WTC11 (cell line): ENCODE data around the gene ATXN10. TPM values are rescaled to one million over a fixed set of nuclear protein-coding genes. Genes with fewer than 3 reads are reported as not detected.

ENCODE experiments used
- ATAC-seq: fragments of 200-7000 bp; cut with Tn5 transposase; 2 replicates; pipeline ENCODE4 v1.10.0; 2021; ENCODE audit warnings: mild to moderate bottlenecking, moderate library complexity
- CTCF ChIA-PET: fragments of 300-600 bp; sonication (Branson Sonifier 250); formaldehyde crosslinking; loops from one replicate; lab custom pipeline; 2021; ENCODE audit warnings: antibody characterized with exemption; lab: Charles Lee
- POLR2A ChIA-PET: fragments of 350-600 bp; sonication (Branson Sonifier 250); formaldehyde crosslinking; loops from one replicate; lab custom pipeline; 2021; ENCODE audit warnings: antibody characterized with exemption; lab: Charles Lee
- DNase-seq: peaks from one replicate; pipeline ENCODE4 v3.0.0; 2021; ENCODE audit warnings: low spot score
- H3K27ac Mint-ChIP-seq: 2 replicates; pipeline ENCODE4 v1.8.0; 2021; ENCODE audit warnings: mixed read lengths
- H3K27me3 Mint-ChIP-seq: 2 replicates; pipeline ENCODE4 v1.8.0; 2021; ENCODE audit warnings: low read depth, mild to moderate bottlenecking, moderate library complexity, mixed read lengths
- H3K36me3 Mint-ChIP-seq: 2 replicates; pipeline ENCODE4 v1.8.0; 2021; ENCODE audit warnings: mixed read lengths
- H3K4me1 Mint-ChIP-seq: 2 replicates; pipeline ENCODE4 v1.8.0; 2022; ENCODE audit warnings: mixed read lengths
- H3K4me3 Mint-ChIP-seq: 2 replicates; pipeline ENCODE4 v1.8.0; 2021; ENCODE audit warnings: mild to moderate bottlenecking, moderate library complexity, mixed read lengths
- H3K9me3 Mint-ChIP-seq: 2 replicates; pipeline ENCODE4 v1.8.0; 2021; ENCODE audit warnings: mixed read lengths
- ARID4B ChIP-seq: sonication (generic); formaldehyde crosslinking; IDR thresholded peaks from 2 replicates; pipeline ENCODE4 v1.8.0; 2023; ENCODE audit warnings: missing genetic modification reagents, mild to moderate bottlenecking, borderline replicate concordance
- CBFB ChIP-seq: sonication (generic); formaldehyde crosslinking; IDR thresholded peaks from 2 replicates; pipeline ENCODE4 v1.8.1; 2022; ENCODE audit warnings: mild to moderate bottlenecking, low read depth, missing genetic modification reagents
- CDX4 ChIP-seq: fragments of 250-450 bp; sonication (Bioruptor Pico); IDR thresholded peaks from 2 replicates; pipeline ENCODE4 v1.9.0; 2021; ENCODE audit warnings: moderate library complexity, mild to moderate bottlenecking, inconsistent platforms, borderline replicate concordance
- ETV6 ChIP-seq: sonication (generic); formaldehyde crosslinking; IDR thresholded peaks from 2 replicates; pipeline ENCODE4 v1.8.1; 2022; ENCODE audit warnings: mild to moderate bottlenecking, missing genetic modification reagents
- HMGA2 ChIP-seq: fragments of 250-450 bp; sonication (Bioruptor Pico); IDR thresholded peaks from 2 replicates; pipeline ENCODE4 v1.4.0; 2021; ENCODE audit warnings: mild to moderate bottlenecking, moderate library complexity
- IRF1 ChIP-seq: sonication (generic); formaldehyde crosslinking; IDR thresholded peaks from 2 replicates; pipeline ENCODE4 v1.8.0; 2023; ENCODE audit warnings: missing genetic modification reagents
- JAZF1 ChIP-seq: fragments of 250-450 bp; sonication (Bioruptor Pico); IDR thresholded peaks from 2 replicates; pipeline ENCODE4 v1.9.0; 2021; ENCODE audit warnings: moderate library complexity, mild to moderate bottlenecking, inconsistent platforms
- MYBL2 ChIP-seq: sonication (generic); formaldehyde crosslinking; IDR thresholded peaks from 2 replicates; pipeline ENCODE4 v1.8.1; 2023; ENCODE audit warnings: mild to moderate bottlenecking, moderate library complexity, missing genetic modification reagents
- OVOL2 ChIP-seq: fragments of 250-450 bp; sonication (Bioruptor Pico); IDR thresholded peaks from 2 replicates; pipeline ENCODE4 v1.9.0; 2021; ENCODE audit warnings: mild to moderate bottlenecking, borderline replicate concordance
- PRRX2 ChIP-seq: fragments of 250-450 bp; sonication (Bioruptor Pico); IDR thresholded peaks from 2 replicates; pipeline ENCODE4 v1.8.0; 2021; ENCODE audit warnings: mild to moderate bottlenecking
- STAT6 ChIP-seq: sonication (generic); formaldehyde crosslinking; conservative IDR thresholded peaks from 2 replicates; pipeline ENCODE4 v1.8.1; 2023; ENCODE audit warnings: mild to moderate bottlenecking, low read depth, missing genetic modification reagents, moderate library complexity
- TEAD1 ChIP-seq: sonication (generic); formaldehyde crosslinking; IDR thresholded peaks from 2 replicates; pipeline ENCODE4 v1.8.0; 2022; ENCODE audit warnings: mild to moderate bottlenecking, missing genetic modification reagents
- TEAD4 ChIP-seq: sonication (generic); formaldehyde crosslinking; IDR thresholded peaks from 2 replicates; pipeline ENCODE4 v1.8.0; 2022; ENCODE audit warnings: mild to moderate bottlenecking, missing genetic modification reagents
- TP53 ChIP-seq: sonication (generic); formaldehyde crosslinking; IDR thresholded peaks from 2 replicates; pipeline ENCODE4 v1.8.1; 2023; ENCODE audit warnings: mild to moderate bottlenecking, missing genetic modification reagents
- USF2 ChIP-seq: sonication (generic); formaldehyde crosslinking; IDR thresholded peaks from 2 replicates; pipeline ENCODE4 v1.8.1; 2023; ENCODE audit warnings: mild to moderate bottlenecking, missing genetic modification reagents, moderate library complexity
- ZNF138 ChIP-seq: sonication (generic); formaldehyde crosslinking; conservative IDR thresholded peaks from 2 replicates; pipeline ENCODE4 v1.8.1; 2022; ENCODE audit warnings: mild to moderate bottlenecking, moderate library complexity, missing genetic modification reagents
- ZNF317 ChIP-seq: sonication (generic); formaldehyde crosslinking; IDR thresholded peaks from 2 replicates; pipeline ENCODE4 v1.8.1; 2023; ENCODE audit warnings: low read depth, mild to moderate bottlenecking, moderate library complexity, missing genetic modification reagents, borderline replicate concordance
- ZNF396 ChIP-seq: fragments of 250-450 bp; sonication (Bioruptor Pico); IDR thresholded peaks from 2 replicates; pipeline ENCODE4 v1.8.0; 2021; ENCODE audit warnings: mild to moderate bottlenecking, moderate library complexity, borderline replicate concordance
- ZNF423 ChIP-seq: fragments of 250-450 bp; sonication (Bioruptor Pico); IDR thresholded peaks from 2 replicates; pipeline ENCODE4 v2.1.2; 2022; ENCODE audit warnings: mild to moderate bottlenecking, moderate library complexity
- ZSCAN18 ChIP-seq: fragments of 250-450 bp; sonication (Bioruptor Pico); IDR thresholded peaks from 2 replicates; pipeline ENCODE4 v2.1.2; 2022; ENCODE audit warnings: mild to moderate bottlenecking, moderate library complexity
- total RNA-seq: library from RNA; stranded (reverse); gene quantifications from 3 replicates; pipeline ENCODE4 v1.2.3, GENCODE V29; 2021

Gene ATXN10
- total RNA-seq, 1 experiment from 2014 or later: 185 TPM

GRCh38 chr22:45720839-45721378 lies 49.3 kb downstream of the ATXN10 start:
- H3K27me3 Mint-ChIP-seq: no peaks in the 10 kb centered on the region
- no peak for TF ChIP-seq ZNF396 (CRISPR knock-in tag)
- no peak for TF ChIP-seq USF2 (CRISPR knock-in tag)
- TF ChIP-seq ZSCAN18 (CRISPR knock-in tag): no peak
- no peak for TF ChIP-seq CDX4 (CRISPR knock-in tag)
- no peak for TF ChIP-seq ZNF138 (CRISPR knock-in tag)
- no peak for TF ChIP-seq CBFB (CRISPR knock-in tag)
- TF ChIP-seq PRRX2 (CRISPR knock-in tag): no peak
- TF ChIP-seq JAZF1 (CRISPR knock-in tag): no peak
- TF ChIP-seq ZNF423 (CRISPR knock-in tag): no peak
- no peak for TF ChIP-seq MYBL2 (CRISPR knock-in tag)
- TF ChIP-seq ZNF317 (CRISPR knock-in tag): no peak
- TF ChIP-seq ETV6 (CRISPR knock-in tag): no peak
- no peak for TF ChIP-seq TP53 (CRISPR knock-in tag)
- TF ChIP-seq HMGA2: no peak
- TF ChIP-seq STAT6 (CRISPR knock-in tag): no peak
- TF ChIP-seq IRF1 (CRISPR knock-in tag): no peak
- TF ChIP-seq OVOL2 (CRISPR knock-in tag): no peak
- no peak for TF ChIP-seq TEAD4 (CRISPR knock-in tag)
- no peak for TF ChIP-seq TEAD1 (CRISPR knock-in tag)
- TF ChIP-seq ARID4B (CRISPR knock-in tag): no peak
- TF ChIP-seq, all 79 proteins: peak for 0
- POLR2A ChIA-PET: no interaction called here
- H3K4me1 Mint-ChIP-seq: peaks cover 7% of the 10 kb centered on the region
- ATAC-seq (no peak), DNase-seq (no peak)
- CTCF ChIA-PET: no interaction called here
- no peak overlapping the region for H3K27ac Mint-ChIP-seq
- H3K36me3 Mint-ChIP-seq: peaks cover 12% of the 10 kb centered on the region
- H3K4me3 Mint-ChIP-seq: no peak overlapping the region
- no peaks in the 10 kb centered on the region for H3K9me3 Mint-ChIP-seq
